ENCODE results near the gene PDE11A.
"Not testable (repeated sequence)": the region's sequence is repeated elsewhere in the genome, so short reads cannot be mapped to it uniquely, and the experiment has no call there.

PDE11A gene

GRCh38 chr2:177880285-177880684, 192.3 kb downstream of the PDE11A start:
- DNase-seq: no peak

- no peak for DNase-seq
Observed at GRCh38 chr2:177876950-177877349, 195.6 kb downstream of the PDE11A start.

GRCh38 chr2:177874686-177875085, 197.9 kb downstream of the PDE11A start:
- DNase-seq: no peak

GRCh38 chr2:177873915-177874314, 198.7 kb downstream of the PDE11A start:
- no peak for DNase-seq

- DNase-seq: no peak
Observed at GRCh38 chr2:177872286-177872685, 200.3 kb downstream of the PDE11A start.

GRCh38 chr2:177869912-177870311, 202.7 kb downstream of the PDE11A start:
- no peak for DNase-seq

- no peak for DNase-seq
Observed at GRCh38 chr2:177869209-177869608, 203.4 kb downstream of the PDE11A start.

- no peak for DNase-seq
Observed at GRCh38 chr2:177868806-177869205, 203.8 kb downstream of the PDE11A start.

GRCh38 chr2:177857538-177857937, 215.0 kb downstream of the PDE11A start:
- DNase-seq: no peak

GRCh38 chr2:177852389-177852788, 220.2 kb downstream of the PDE11A start:
- DNase-seq: no peak

GRCh38 chr2:177843188-177843587, 229.4 kb downstream of the PDE11A start:
- DNase-seq: no peak

- DNase-seq: no peak
Observed at GRCh38 chr2:177842243-177842642, 230.3 kb downstream of the PDE11A start.

- DNase-seq: not testable (repeated sequence)
Observed at GRCh38 chr2:177835418-177836204, 237.0 kb downstream of the PDE11A start.

- no peak for DNase-seq
Observed at GRCh38 chr2:177832611-177833433, 239.8 kb downstream of the PDE11A start.

- no peak for DNase-seq
Observed at GRCh38 chr2:177830881-177831386, 241.6 kb downstream of the PDE11A start.

GRCh38 chr2:177828557-177828956, 244.0 kb downstream of the PDE11A start:
- no peak for DNase-seq

GRCh38 chr2:177826897-177827296, 245.7 kb downstream of the PDE11A start:
- no peak for DNase-seq

- no peak for DNase-seq
Observed at GRCh38 chr2:177822941-177823340, 249.6 kb downstream of the PDE11A start.

- no peak for DNase-seq
Observed at GRCh38 chr2:177818412-177818811, 254.2 kb downstream of the PDE11A start.

GRCh38 chr2:177817300-177817699, 255.3 kb downstream of the PDE11A start:
- no peak for DNase-seq

- DNase-seq: no peak
Observed at GRCh38 chr2:177816766-177817165, 255.8 kb downstream of the PDE11A start.

GRCh38 chr2:177812713-177813396, 259.7 kb downstream of the PDE11A start:
- DNase-seq: no peak

GRCh38 chr2:177810906-177811305, 261.7 kb downstream of the PDE11A start:
- DNase-seq: no peak
